Spinal cord (tissue), 10 donors: Measurements from ENCODE around the gene COL28A1. TPM values are rescaled to one million over a fixed set of nuclear protein-coding genes. Genes with fewer than 3 reads are reported as not detected.

Experiments
- DNase-seq, 6 donors: peaks; one replicate each; pipeline versions ENCODE4 v3.0.0 to v3.0.0-alpha.2; 2013 to 2015; ENCODE audit warnings: low spot score in 6 of 6, low read depth in 4 of 6
- H3K27ac ChIP-seq: one replicate; pipeline ENCODE4 v1.5.1; 2013; ENCODE audit warnings: low read depth, low read length, control low read depth
- H3K27me3 ChIP-seq: one replicate; pipeline ENCODE4 v1.6.1; 2013; ENCODE audit warnings: low read length; ENCODE audit not compliant: control insufficient read depth, insufficient read depth
- H3K36me3 ChIP-seq: one replicate; pipeline ENCODE4 v1.6.1; 2013; ENCODE audit warnings: low read length; ENCODE audit not compliant: control insufficient read depth, insufficient read depth
- H3K4me1 ChIP-seq: one replicate; pipeline ENCODE4 v1.6.1; 2013; ENCODE audit warnings: low read length; ENCODE audit not compliant: control insufficient read depth, insufficient read depth
- H3K4me3 ChIP-seq: one replicate; pipeline ENCODE4 v1.5.1; 2013; ENCODE audit warnings: low read depth, low read length, control low read depth
- H3K9me3 ChIP-seq: one replicate; pipeline ENCODE4 v1.6.1; 2013; ENCODE audit warnings: low read length; ENCODE audit not compliant: control insufficient read depth, insufficient read depth
- WGBS: methylation state at CpG from one replicate; pipeline ENCODE4 v1.1.5; 2013; ENCODE audit warnings: missing lambda C conversion rate; ENCODE audit not compliant: insufficient coverage; 5-methylcytosine and 5-hydroxymethylcytosine counted together
- polyA plus RNA-seq, 2 donors: library from polyadenylated mRNA; unstranded; fragments of 120-200 nt; gene quantifications; one replicate each; pipeline ENCODE4 v1.2.1, GENCODE V29; 2013; ENCODE audit not compliant: insufficient read length in 2 of 2
- total RNA-seq, 2 donors: library from RNA; depleted of rRNA in 1 of 2; stranded (reverse); fragments of 120-200 nt in 1 of 2; fragments of >200 nt in 1 of 2; gene quantifications; one replicate each; pipeline versions ENCODE4 v1.2.3 to v1.2.4, GENCODE V29; 2013 to 2014
- donor health status: healthy.

Gene COL28A1
- total and polyA plus RNA-seq, 4 donors = 6.4 to 18.3 (median 7.4) TPM

GRCh38 chr7:7454000-7454399 is 81.7 kb downstream of the COL28A1 start:
- H3K9me3 ChIP-seq = peaks cover 1% of the 10 kb centered on the region
- no peaks in the 10 kb centered on the region for H3K36me3 ChIP-seq
- H3K4me1 ChIP-seq = no peaks in the 10 kb centered on the region
- H3K27ac ChIP-seq = no peak overlapping the region
- H3K4me3 ChIP-seq = no peak overlapping the region
- DNase-seq = no peak
- no peaks in the 10 kb centered on the region for H3K27me3 ChIP-seq

GRCh38 chr7:7452652-7453051 is 83.0 kb downstream of the COL28A1 start:
- 100% methylated on average over 1 of the region's 2 CpGs for WGBS
- Histone ChIP-seq H3K4me1 (no peaks in the 10 kb centered on the region), H3K9me3 (peaks cover 2% of the 10 kb centered on the region), H3K36me3 (no peaks in the 10 kb centered on the region), H3K4me3 (no peak overlapping the region), H3K27ac (no peak overlapping the region), H3K27me3 (no peaks in the 10 kb centered on the region)
- DNase-seq = no peak

GRCh38 chr7:7452119-7452518 is 83.6 kb downstream of the COL28A1 start:
- H3K4me3 ChIP-seq = no peak overlapping the region
- DNase-seq = no peak
- no peak overlapping the region for H3K27ac ChIP-seq
- WGBS = no CpG with 5 or more reads among the region's 3 CpGs
- H3K9me3 ChIP-seq = peaks cover 2% of the 10 kb centered on the region
- H3K4me1 ChIP-seq = no peaks in the 10 kb centered on the region
- H3K36me3 ChIP-seq = no peaks in the 10 kb centered on the region
- no peaks in the 10 kb centered on the region for H3K27me3 ChIP-seq

GRCh38 chr7:7449055-7449454 is 86.6 kb downstream of the COL28A1 start:
- no CpG with 5 or more reads among the region's 1 CpG for WGBS
- no peak for DNase-seq
- Histone ChIP-seq H3K36me3 (no peaks in the 10 kb centered on the region), H3K27ac (no peak overlapping the region), H3K4me3 (no peak overlapping the region), H3K9me3 (peaks cover 2% of the 10 kb centered on the region), H3K27me3 (no peaks in the 10 kb centered on the region), H3K4me1 (no peaks in the 10 kb centered on the region)

GRCh38 chr7:7446616-7447015 is 89.1 kb downstream of the COL28A1 start:
- no peaks in the 10 kb centered on the region for H3K36me3 ChIP-seq
- no peak overlapping the region for H3K4me3 ChIP-seq
- no peaks in the 10 kb centered on the region for H3K27me3 ChIP-seq
- no peaks in the 10 kb centered on the region for H3K4me1 ChIP-seq
- DNase-seq = no peak
- H3K9me3 ChIP-seq = peaks cover 2% of the 10 kb centered on the region
- no peak overlapping the region for H3K27ac ChIP-seq

GRCh38 chr7:7443806-7444350 is 91.8 kb downstream of the COL28A1 start:
- H3K27me3 ChIP-seq = no peaks in the 10 kb centered on the region
- no peak for DNase-seq
- 89% methylated on average over 1 of the region's 3 CpGs for WGBS
- H3K27ac ChIP-seq = no peak overlapping the region
- H3K4me1 ChIP-seq = no peaks in the 10 kb centered on the region
- no peak overlapping the region for H3K4me3 ChIP-seq
- H3K36me3 ChIP-seq = no peaks in the 10 kb centered on the region
- no peaks in the 10 kb centered on the region for H3K9me3 ChIP-seq

- Histone ChIP-seq H3K4me3 (no peak overlapping the region), H3K36me3 (no peaks in the 10 kb centered on the region), H3K9me3 (no peaks in the 10 kb centered on the region), H3K4me1 (no peaks in the 10 kb centered on the region), H3K27ac (no peak overlapping the region), H3K27me3 (no peaks in the 10 kb centered on the region)
- whole genome bisulfite sequencing = no CpG with 5 or more reads among the region's 1 CpG
- DNase-seq = no peak
Measured at GRCh38 chr7:7439564-7439963, 96.1 kb downstream of the COL28A1 start.

- Histone ChIP-seq H3K4me1 (no peaks in the 10 kb centered on the region), H3K9me3 (no peaks in the 10 kb centered on the region), H3K27me3 (no peaks in the 10 kb centered on the region), H3K27ac (no peak overlapping the region), H3K4me3 (no peak overlapping the region), H3K36me3 (no peaks in the 10 kb centered on the region)
- WGBS = 77% methylated on average over 3 of the region's 5 CpGs
- no peak for DNase-seq
Measured at GRCh38 chr7:7438851-7439250, 96.8 kb downstream of the COL28A1 start.

GRCh38 chr7:7435978-7436377 is 99.7 kb downstream of the COL28A1 start:
- no peaks in the 10 kb centered on the region for H3K4me1 ChIP-seq
- no peak overlapping the region for H3K4me3 ChIP-seq
- DNase-seq = no peak
- no peaks in the 10 kb centered on the region for H3K9me3 ChIP-seq
- no peaks in the 10 kb centered on the region for H3K27me3 ChIP-seq
- H3K36me3 ChIP-seq = no peaks in the 10 kb centered on the region
- WGBS = 100% methylated on average over 1 of the region's 1 CpG
- H3K27ac ChIP-seq = no peak overlapping the region

GRCh38 chr7:7434329-7434728 is 101.3 kb downstream of the COL28A1 start:
- no peaks in the 10 kb centered on the region for H3K9me3 ChIP-seq
- peaks cover 3% of the 10 kb centered on the region for H3K4me1 ChIP-seq
- no peaks in the 10 kb centered on the region for H3K27me3 ChIP-seq
- H3K4me3 ChIP-seq = no peak overlapping the region
- WGBS = no CpG with 5 or more reads among the region's 3 CpGs
- no peak for DNase-seq
- H3K27ac ChIP-seq = no peak overlapping the region
- H3K36me3 ChIP-seq = no peaks in the 10 kb centered on the region
